Measurements from ENCODE around the gene NDUFS5.
"Not testable (repeated sequence)": the region's sequence is repeated elsewhere in the genome, so short reads cannot be mapped to it uniquely, and the experiment has no call there.

NDUFS5 gene

GRCh38 chr1:39026051-39026865, at the start of gene NDUFS5:
Gene NDUFS5 (plus strand): TSS chr1:39026350. CDS start chr1:39028725, 2,375 bp downstream.
- peak; percentile 84 to 87 for DNase-seq

GRCh38 chr1:38977399-38978244, 48.5 kb upstream of the NDUFS5 start:
- peak; percentile 79 to 81 for DNase-seq

GRCh38 chr1:38978245-38978542, 48.0 kb upstream of the NDUFS5 start:
- not testable (repeated sequence) for DNase-seq

- DNase-seq = not testable (repeated sequence)
Observed at GRCh38 chr1:38979380-38979779, 46.8 kb upstream of the NDUFS5 start.

GRCh38 chr1:38989979-38990378, 36.2 kb upstream of the NDUFS5 start:
- DNase-seq = no peak

GRCh38 chr1:38990386-38990737, 35.8 kb upstream of the NDUFS5 start:
- DNase-seq = no peak

- DNase-seq = peak; percentile 98
Observed at GRCh38 chr1:38990738-38991637, 35.2 kb upstream of the NDUFS5 start, which contains the start of gene AKIRIN1. Gene AKIRIN1 (plus strand): TSS chr1:38991276. CDS start chr1:38991381, 105 bp downstream.

GRCh38 chr1:38991638-38992411, 34.3 kb upstream of the NDUFS5 start:
- DNase-seq = no peak

- no peak for DNase-seq
Observed at GRCh38 chr1:38992412-38993111, 33.6 kb upstream of the NDUFS5 start.

GRCh38 chr1:38994196-38994595, 32.0 kb upstream of the NDUFS5 start:
- DNase-seq = no peak

- DNase-seq = peak in 1 of 2 donors; percentile 32
Observed at GRCh38 chr1:38997034-38997900, 28.9 kb upstream of the NDUFS5 start.

- no peak for DNase-seq
Observed at GRCh38 chr1:38997901-38998190, 28.3 kb upstream of the NDUFS5 start.

GRCh38 chr1:39001516-39002421, 24.4 kb upstream of the NDUFS5 start:
- DNase-seq = no peak

GRCh38 chr1:39003281-39003680, 22.9 kb upstream of the NDUFS5 start:
- no peak for DNase-seq

GRCh38 chr1:39003794-39004193, 22.4 kb upstream of the NDUFS5 start:
- no peak for DNase-seq

GRCh38 chr1:39006287-39006686, 19.9 kb upstream of the NDUFS5 start:
- DNase-seq = no peak

GRCh38 chr1:39006726-39007645, 19.2 kb upstream of the NDUFS5 start:
- DNase-seq = no peak

GRCh38 chr1:39014956-39015355, 11.2 kb upstream of the NDUFS5 start:
- DNase-seq = not testable (repeated sequence)
